Mucosa of gallbladder (tissue), 1 donor: Measurements from ENCODE around the gene DOK5. TPM values are rescaled to one million over a fixed set of nuclear protein-coding genes. Genes with fewer than 3 reads are reported as not detected.
"Not testable (repeated sequence)": the region's sequence is repeated elsewhere in the genome, so short reads cannot be mapped to it uniquely, and the experiment has no call there.

ENCODE experiments used
- DNase-seq: peaks from one replicate; pipeline ENCODE4 v3.0.0-alpha.2; 2020; ENCODE audit warnings: low spot score
- total RNA-seq: library from RNA; stranded (reverse); gene quantifications from one replicate; pipeline ENCODE4 v1.2.1, GENCODE V29; 2021
- donor health status: DM: no; HTN: no; CAD: no.

DOK5 gene
- 15.5 TPM for total RNA-seq

GRCh38 chr20:54475334-54476168, at the start of gene DOK5:
Gene DOK5, plus strand, starts transcription at chr20:54475593. Its CDS starts 354 bp downstream, at chr20:54475947.
- peak; percentile 48 for DNase-seq

- DNase-seq, result no peak
Observed at GRCh38 chr20:54429364-54429763, 46.0 kb upstream of the DOK5 start.

GRCh38 chr20:54431156-54431944, 44.0 kb upstream of the DOK5 start:
- no peak for DNase-seq

- no peak for DNase-seq
Observed at GRCh38 chr20:54432966-54433365, 42.4 kb upstream of the DOK5 start.

GRCh38 chr20:54433636-54434035, 41.8 kb upstream of the DOK5 start:
- no peak for DNase-seq

- DNase-seq, result no peak
Observed at GRCh38 chr20:54434196-54434595, 41.2 kb upstream of the DOK5 start.

GRCh38 chr20:54435015-54435414, 40.4 kb upstream of the DOK5 start:
- no peak for DNase-seq

- DNase-seq, result not testable (repeated sequence)
Observed at GRCh38 chr20:54436410-54436809, 39.0 kb upstream of the DOK5 start.

- DNase-seq, result no peak
Observed at GRCh38 chr20:54438166-54438565, 37.2 kb upstream of the DOK5 start.

- DNase-seq, result no peak
Observed at GRCh38 chr20:54450207-54450606, 25.2 kb upstream of the DOK5 start.

GRCh38 chr20:54451171-54451570, 24.2 kb upstream of the DOK5 start:
- no peak for DNase-seq

- no peak for DNase-seq
Observed at GRCh38 chr20:54452277-54452676, 23.1 kb upstream of the DOK5 start.

- DNase-seq, result no peak
Observed at GRCh38 chr20:54454982-54455381, 20.4 kb upstream of the DOK5 start.

GRCh38 chr20:54456423-54456822, 19.0 kb upstream of the DOK5 start:
- DNase-seq, result no peak

GRCh38 chr20:54456961-54457360, 18.4 kb upstream of the DOK5 start:
- DNase-seq, result no peak

GRCh38 chr20:54458219-54458618, 17.2 kb upstream of the DOK5 start:
- DNase-seq, result no peak

GRCh38 chr20:54459279-54459678, 16.1 kb upstream of the DOK5 start:
- no peak for DNase-seq

- DNase-seq, result no peak
Observed at GRCh38 chr20:54464003-54464402, 11.4 kb upstream of the DOK5 start.

GRCh38 chr20:54466127-54466526, 9.3 kb upstream of the DOK5 start:
- no peak for DNase-seq

- no peak for DNase-seq
Observed at GRCh38 chr20:54467622-54468021, 7.8 kb upstream of the DOK5 start.

- DNase-seq, result no peak
Observed at GRCh38 chr20:54468082-54468481, 7.3 kb upstream of the DOK5 start.

- DNase-seq, result no peak
Observed at GRCh38 chr20:54469293-54469692, 6.1 kb upstream of the DOK5 start.

GRCh38 chr20:54469952-54470351, 5.4 kb upstream of the DOK5 start:
- no peak for DNase-seq
